ENCODE measurements around the gene ANKRD10. TPM values are rescaled to one million over a fixed set of nuclear protein-coding genes. Genes with fewer than 3 reads are reported as not detected.

Gene ANKRD10
- total and polyA plus RNA-seq, 2 experiments from 2014 or later: 250 to 277 TPM

DNA sequence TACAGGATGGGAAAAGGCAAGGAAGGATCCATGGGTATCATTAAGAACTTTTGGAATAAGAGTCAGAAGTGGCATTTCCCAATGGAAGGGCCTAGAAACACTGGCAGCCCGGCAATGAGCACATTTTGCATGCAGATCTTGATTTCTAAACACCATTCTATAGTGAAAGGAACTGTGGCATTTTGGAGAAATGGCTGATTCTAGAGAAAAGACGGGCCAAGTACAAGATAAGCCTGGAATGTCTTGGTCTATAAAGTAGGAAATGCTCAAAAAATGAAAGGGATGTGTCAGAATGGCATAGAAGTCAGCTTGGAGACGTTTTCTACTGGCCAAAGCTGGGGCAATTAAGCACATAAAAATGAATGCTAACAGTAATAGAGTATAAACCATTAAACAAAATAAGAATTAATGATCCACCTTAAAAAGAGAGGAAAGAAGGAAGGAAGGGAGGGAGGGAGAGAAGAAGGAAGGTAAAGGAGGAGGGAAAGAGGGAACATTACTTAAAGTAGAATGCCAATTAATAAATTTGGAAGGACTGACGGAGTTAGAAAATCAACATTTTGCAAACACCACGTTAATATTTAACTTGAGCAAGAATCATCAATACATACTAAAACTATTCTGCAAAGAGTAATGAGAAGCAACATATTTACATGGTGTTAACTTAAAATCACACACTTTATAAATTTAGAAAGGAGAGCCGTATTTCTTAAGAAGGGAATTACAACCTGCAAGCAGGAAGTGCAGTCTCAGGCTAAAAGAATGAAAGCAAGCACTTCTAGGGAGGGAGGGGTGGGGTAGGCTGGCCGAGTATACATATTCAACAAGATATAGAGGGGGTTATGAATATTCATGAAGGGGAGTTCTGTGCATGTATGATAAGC, 78.9 kb downstream of the ANKRD10 start:
- no peak for ATAC-seq

More for the DNA sequence above, 78.9 kb downstream of the ANKRD10 start:
- Histone ChIP-seq H3K36me3 (ENCODE audit: insufficient read depth) (no peaks in the 10 kb centered on the region), H3K27me3 (ENCODE audit: insufficient read depth) (no peaks in the 10 kb centered on the region), H4K20me1 (replicated peaks; ENCODE audit: insufficient read depth) (no peaks in the 10 kb centered on the region), H3K4me1 (ENCODE audit: insufficient read depth) (no peaks in the 10 kb centered on the region), H3K79me2 (replicated peaks; ENCODE audit: insufficient read depth) (no peaks in the 10 kb centered on the region), H3K4me3 (no peak overlapping the region), H2AFZ (no peak overlapping the region), H3F3A (replicated peaks; ENCODE audit: low read depth) (no peaks in the 10 kb centered on the region), H3K4me2 (no peak overlapping the region), H3K9me2 (ENCODE audit: insufficient read depth) (no peaks in the 10 kb centered on the region; the same call in 1 of the 2 replicates), H3K27ac (ENCODE audit: low read depth) (no peak overlapping the region)
- Mint-ChIP-seq H3K27ac (no peak overlapping the region), H3K36me3 (ENCODE audit: low read depth) (no peaks in the 10 kb centered on the region), H3K9me3 (no peaks in the 10 kb centered on the region), H3K27me3 (ENCODE audit: insufficient read depth, low read depth, poor library complexity) (peaks cover 3% of the 10 kb centered on the region), H3K4me1 (peaks cover 16% of the 10 kb centered on the region; the same call in 2 of the 3 replicates), H3K4me3 (no peak overlapping the region)
- no peak for TF ChIP-seq EZH2 (IDR thresholded peaks at IDR 0.05; ENCODE audit: low read depth, unreplicated experiment)
- no peak for TF ChIP-seq STAT1 (IDR thresholded peaks at IDR 0.05; ENCODE audit: unreplicated experiment)
- TF ChIP-seq EZH2phosphoT487 (IDR thresholded peaks at IDR 0.05; ENCODE audit: unreplicated experiment): no peak
- TF ChIP-seq, protein P1, sequence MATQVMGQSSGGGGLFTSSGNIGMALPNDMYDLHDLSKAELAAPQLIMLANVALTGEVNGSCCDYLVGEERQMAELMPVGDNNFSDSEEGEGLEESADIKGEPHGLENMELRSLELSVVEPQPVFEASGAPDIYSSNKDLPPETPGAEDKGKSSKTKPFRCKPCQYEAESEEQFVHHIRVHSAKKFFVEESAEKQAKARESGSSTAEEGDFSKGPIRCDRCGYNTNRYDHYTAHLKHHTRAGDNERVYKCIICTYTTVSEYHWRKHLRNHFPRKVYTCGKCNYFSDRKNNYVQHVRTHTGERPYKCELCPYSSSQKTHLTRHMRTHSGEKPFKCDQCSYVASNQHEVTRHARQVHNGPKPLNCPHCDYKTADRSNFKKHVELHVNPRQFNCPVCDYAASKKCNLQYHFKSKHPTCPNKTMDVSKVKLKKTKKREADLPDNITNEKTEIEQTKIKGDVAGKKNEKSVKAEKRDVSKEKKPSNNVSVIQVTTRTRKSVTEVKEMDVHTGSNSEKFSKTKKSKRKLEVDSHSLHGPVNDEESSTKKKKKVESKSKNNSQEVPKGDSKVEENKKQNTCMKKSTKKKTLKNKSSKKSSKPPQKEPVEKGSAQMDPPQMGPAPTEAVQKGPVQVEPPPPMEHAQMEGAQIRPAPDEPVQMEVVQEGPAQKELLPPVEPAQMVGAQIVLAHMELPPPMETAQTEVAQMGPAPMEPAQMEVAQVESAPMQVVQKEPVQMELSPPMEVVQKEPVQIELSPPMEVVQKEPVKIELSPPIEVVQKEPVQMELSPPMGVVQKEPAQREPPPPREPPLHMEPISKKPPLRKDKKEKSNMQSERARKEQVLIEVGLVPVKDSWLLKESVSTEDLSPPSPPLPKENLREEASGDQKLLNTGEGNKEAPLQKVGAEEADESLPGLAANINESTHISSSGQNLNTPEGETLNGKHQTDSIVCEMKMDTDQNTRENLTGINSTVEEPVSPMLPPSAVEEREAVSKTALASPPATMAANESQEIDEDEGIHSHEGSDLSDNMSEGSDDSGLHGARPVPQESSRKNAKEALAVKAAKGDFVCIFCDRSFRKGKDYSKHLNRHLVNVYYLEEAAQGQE (IDR thresholded peaks at IDR 0.05; ENCODE audit: unreplicated experiment): no peak
- TF ChIP-seq CREB1 (CRISPR knock-in tag; IDR thresholded peaks at IDR 0.05; ENCODE audit: low read depth): no peak
- no peak for TF ChIP-seq ZNF331 (CRISPR knock-in tag; IDR thresholded peaks at IDR 0.05; ENCODE audit: low read depth)
- TF ChIP-seq, protein P2, sequence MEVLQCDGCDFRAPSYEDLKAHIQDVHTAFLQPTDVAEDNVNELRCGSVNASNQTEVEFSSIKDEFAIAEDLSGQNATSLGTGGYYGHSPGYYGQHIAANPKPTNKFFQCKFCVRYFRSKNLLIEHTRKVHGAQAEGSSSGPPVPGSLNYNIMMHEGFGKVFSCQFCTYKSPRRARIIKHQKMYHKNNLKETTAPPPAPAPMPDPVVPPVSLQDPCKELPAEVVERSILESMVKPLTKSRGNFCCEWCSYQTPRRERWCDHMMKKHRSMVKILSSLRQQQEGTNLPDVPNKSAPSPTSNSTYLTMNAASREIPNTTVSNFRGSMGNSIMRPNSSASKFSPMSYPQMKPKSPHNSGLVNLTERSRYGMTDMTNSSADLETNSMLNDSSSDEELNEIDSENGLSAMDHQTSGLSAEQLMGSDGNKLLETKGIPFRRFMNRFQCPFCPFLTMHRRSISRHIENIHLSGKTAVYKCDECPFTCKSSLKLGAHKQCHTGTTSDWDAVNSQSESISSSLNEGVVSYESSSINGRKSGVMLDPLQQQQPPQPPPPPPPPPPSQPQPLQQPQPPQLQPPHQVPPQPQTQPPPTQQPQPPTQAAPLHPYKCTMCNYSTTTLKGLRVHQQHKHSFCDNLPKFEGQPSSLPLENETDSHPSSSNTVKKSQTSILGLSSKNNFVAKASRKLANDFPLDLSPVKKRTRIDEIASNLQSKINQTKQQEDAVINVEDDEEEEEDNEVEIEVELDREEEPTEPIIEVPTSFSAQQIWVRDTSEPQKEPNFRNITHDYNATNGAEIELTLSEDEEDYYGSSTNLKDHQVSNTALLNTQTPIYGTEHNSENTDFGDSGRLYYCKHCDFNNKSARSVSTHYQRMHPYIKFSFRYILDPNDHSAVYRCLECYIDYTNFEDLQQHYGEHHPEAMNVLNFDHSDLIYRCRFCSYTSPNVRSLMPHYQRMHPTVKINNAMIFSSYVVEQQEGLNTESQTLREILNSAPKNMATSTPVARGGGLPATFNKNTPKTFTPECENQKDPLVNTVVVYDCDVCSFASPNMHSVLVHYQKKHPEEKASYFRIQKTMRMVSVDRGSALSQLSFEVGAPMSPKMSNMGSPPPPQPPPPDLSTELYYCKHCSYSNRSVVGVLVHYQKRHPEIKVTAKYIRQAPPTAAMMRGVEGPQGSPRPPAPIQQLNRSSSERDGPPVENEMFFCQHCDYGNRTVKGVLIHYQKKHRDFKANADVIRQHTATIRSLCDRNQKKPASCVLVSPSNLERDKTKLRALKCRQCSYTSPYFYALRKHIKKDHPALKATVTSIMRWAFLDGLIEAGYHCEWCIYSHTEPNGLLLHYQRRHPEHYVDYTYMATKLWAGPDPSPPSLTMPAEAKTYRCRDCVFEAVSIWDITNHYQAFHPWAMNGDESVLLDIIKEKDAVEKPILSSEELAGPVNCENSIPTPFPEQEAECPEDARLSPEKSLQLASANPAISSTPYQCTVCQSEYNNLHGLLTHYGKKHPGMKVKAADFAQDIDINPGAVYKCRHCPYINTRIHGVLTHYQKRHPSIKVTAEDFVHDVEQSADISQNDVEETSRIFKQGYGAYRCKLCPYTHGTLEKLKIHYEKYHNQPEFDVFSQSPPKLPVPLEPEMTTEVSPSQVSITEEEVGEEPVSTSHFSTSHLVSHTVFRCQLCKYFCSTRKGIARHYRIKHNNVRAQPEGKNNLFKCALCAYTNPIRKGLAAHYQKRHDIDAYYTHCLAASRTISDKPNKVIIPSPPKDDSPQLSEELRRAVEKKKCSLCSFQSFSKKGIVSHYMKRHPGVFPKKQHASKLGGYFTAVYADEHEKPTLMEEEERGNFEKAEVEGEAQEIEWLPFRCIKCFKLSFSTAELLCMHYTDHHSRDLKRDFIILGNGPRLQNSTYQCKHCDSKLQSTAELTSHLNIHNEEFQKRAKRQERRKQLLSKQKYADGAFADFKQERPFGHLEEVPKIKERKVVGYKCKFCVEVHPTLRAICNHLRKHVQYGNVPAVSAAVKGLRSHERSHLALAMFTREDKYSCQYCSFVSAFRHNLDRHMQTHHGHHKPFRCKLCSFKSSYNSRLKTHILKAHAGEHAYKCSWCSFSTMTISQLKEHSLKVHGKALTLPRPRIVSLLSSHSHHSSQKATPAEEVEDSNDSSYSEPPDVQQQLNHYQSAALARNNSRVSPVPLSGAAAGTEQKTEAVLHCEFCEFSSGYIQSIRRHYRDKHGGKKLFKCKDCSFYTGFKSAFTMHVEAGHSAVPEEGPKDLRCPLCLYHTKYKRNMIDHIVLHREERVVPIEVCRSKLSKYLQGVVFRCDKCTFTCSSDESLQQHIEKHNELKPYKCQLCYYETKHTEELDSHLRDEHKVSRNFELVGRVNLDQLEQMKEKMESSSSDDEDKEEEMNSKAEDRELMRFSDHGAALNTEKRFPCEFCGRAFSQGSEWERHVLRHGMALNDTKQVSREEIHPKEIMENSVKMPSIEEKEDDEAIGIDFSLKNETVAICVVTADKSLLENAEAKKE (CRISPR knock-in tag; IDR thresholded peaks at IDR 0.05): no peak
- no peak for TF ChIP-seq NANOG (IDR thresholded peaks at IDR 0.05; ENCODE audit: borderline replicate concordance)
- TF ChIP-seq JUNB (IDR thresholded peaks at IDR 0.05; ENCODE audit: unreplicated experiment): no peak
- no peak for DNase-seq (ENCODE audit: low spot score)
